ENCODE results near the gene PNMA8A. TPM values are rescaled to one million over a fixed set of nuclear protein-coding genes. Genes with fewer than 3 reads are reported as not detected.
A peak's percentile ranks its signal among the peaks of the same experiment; 100 is the strongest.

PNMA8A gene
- total and polyA plus RNA-seq, 2 of the 8 experiments (the other 6 are each of a cell fraction or from before 2014, with no cell fraction given) = 10.0 to 22.8 TPM

GRCh38 chr19:46484656-46485055, 13.3 kb upstream of the PNMA8A start:
- peaks cover 3% of the 10 kb centered on the region in 2 experiments for H4K20me1 ChIP-seq (replicated peaks in 1 of 2; ENCODE audit: control insufficient read depth in 1 of 2, insufficient read depth in 2 of 2, low read length in 2 of 2)
- H3K27me3 ChIP-seq (replicated peaks in 1 of 4; ENCODE audit: control insufficient read depth in 3 of 4, extremely low read depth in 1 of 4, insufficient read depth in 3 of 4, low read length in 3 of 4) = peaks cover 12 to 32% (median 21%) of the 10 kb centered on the region in 4 experiments
- TF ChIP-seq HDAC2 (IDR thresholded peaks at IDR 0.05; ENCODE audit: borderline replicate concordance in 1 of 2, low read depth in 2 of 2, low read length in 2 of 2) (no peak), RFX5 (IDR thresholded peaks at IDR 0.05; ENCODE audit: borderline replicate concordance, low read depth, low read length) (0 out of 2 replicates have a peak, but pooled peaks have one; percentile 28)
- H2BK12ac ChIP-seq (ENCODE audit: low read depth, low read length) = no peak overlapping the region
- no peaks in the 10 kb centered on the region for H3K36me3 ChIP-seq (ENCODE audit: control insufficient read depth in 2 of 4, insufficient read depth in 4 of 4, low read length in 3 of 4)
- H3K23me2 ChIP-seq (ENCODE audit: low read depth, low read length) = peaks cover 4% of the 10 kb centered on the region; the same call in 1 of the 2 replicates
- DNase-seq (ENCODE audit: low read depth in 1 of 2, low spot score in 2 of 2) (no peak), FAIRE-seq (no peak)
- H2AFZ ChIP-seq (ENCODE audit: low read length) = no peak overlapping the region
- no peak overlapping the region for H2BK20ac ChIP-seq (ENCODE audit: low read length)
- WGBS, 2 experiments (ENCODE audit: extremely low coverage in 1 of 2, insufficient coverage in 1 of 2, insufficient read length in 1 of 2, insufficient replicate concordance in 2 of 2, low coverage in 1 of 2, low lambda C conversion rate in 2 of 2, missing lambda C conversion rate in 1 of 2) = 77% methylated on average over 4 of the region's 4 CpGs; no CpG with 5 or more reads in 1 of the 2 experiments
- H2BK5ac ChIP-seq (ENCODE audit: low read depth, low read length) = no peak overlapping the region
- H2BK15ac ChIP-seq (ENCODE audit: low read length) = no peak overlapping the region
- no peak overlapping the region for H3K23ac ChIP-seq (ENCODE audit: insufficient read length)
- H3K4ac ChIP-seq (replicated peaks; ENCODE audit: insufficient read length, low read depth, low read length) = no peak overlapping the region
- H3K79me1 ChIP-seq (ENCODE audit: low read depth, low read length) = no peaks in the 10 kb centered on the region
- no peaks in the 10 kb centered on the region for H3K9me3 ChIP-seq (ENCODE audit: insufficient read depth in 2 of 2, low read depth in 1 of 2, low read length in 1 of 2)
- no peak overlapping the region for H2BK120ac ChIP-seq (replicated peaks; ENCODE audit: low read depth, low read length)
- H3K9ac ChIP-seq (replicated peaks in 1 of 4; ENCODE audit: extremely low read depth in 1 of 4, low read depth in 3 of 4, low read length in 3 of 4) = no peak overlapping the region
- no peak overlapping the region for H2AK5ac ChIP-seq (ENCODE audit: low read depth, low read length)
- no peak overlapping the region for H3K27ac ChIP-seq (ENCODE audit: low read depth, low read length)
- POLR2A ChIA-PET (ENCODE audit: partially characterized antibody) = interaction anchor here (0.8 to 1.3 kb wide), 3 partner anchors 20 to 76 kb away, joined by 3 to 5 read pairs (median 3); partner anchors contain the start of gene CCDC8
- peaks cover 0 to 15% (median 7%) of the 10 kb centered on the region in 4 experiments; a peak in 5 of 7 replicates for H3K4me1 ChIP-seq (replicated peaks in 1 of 4; ENCODE audit: control insufficient read depth in 3 of 4, insufficient read depth in 4 of 4, low read length in 3 of 4)
- H3K79me2 ChIP-seq (ENCODE audit: control insufficient read depth in 1 of 2, insufficient read depth in 2 of 2, low read length in 2 of 2) = no peaks in the 10 kb centered on the region
- H4K8ac ChIP-seq (ENCODE audit: extremely low read depth, insufficient read depth, low read length) = no peak overlapping the region
- H3K4me3 ChIP-seq (ENCODE audit: extremely low read depth in 1 of 4, insufficient read depth in 2 of 4, low read depth in 3 of 4, low read length in 4 of 4) = no peak overlapping the region
- CTCF ChIA-PET (ENCODE audit: partially characterized antibody) = interaction anchor here (0.7 to 4.2 kb wide), 11 partner anchors 8 to 99 kb away, joined by 3 to 75 read pairs (median 5); no protein-coding TSS in a partner anchor
- no peak overlapping the region for H3K18ac ChIP-seq (ENCODE audit: extremely low read depth, low read length)
- no peak overlapping the region for H4K5ac ChIP-seq (ENCODE audit: insufficient read length, low read depth, low read length)
- H3K14ac ChIP-seq (ENCODE audit: insufficient read length) = no peak overlapping the region
- no peak overlapping the region for H4K91ac ChIP-seq (replicated peaks; ENCODE audit: insufficient read length, low read length)
- no peak overlapping the region for H3K4me2 ChIP-seq (ENCODE audit: insufficient read depth in 1 of 2, low read depth in 2 of 2, low read length in 2 of 2)
- H3K56ac ChIP-seq (replicated peaks; ENCODE audit: insufficient read length, low read depth, low read length) = no peak overlapping the region

Data from H1 (cell line).